Choroid plexus epithelial cell (primary cell): ENCODE data around the gene USP32.

Experiments used
- DNase-seq: peaks from one replicate; pipeline ENCODE4 v3.0.0-alpha.2; 2010; ENCODE audit warnings: low read depth
- H3K4me3 ChIP-seq: 2 replicates; pipeline ENCODE4 v1.5.1; 2011; ENCODE audit warnings: low read depth, mild to moderate bottlenecking, control low read depth, low read length, moderate library complexity
- TF ChIP-seq, protein P1 (sequence below): conservative IDR thresholded peaks from 2 replicates; pipeline ENCODE4 v1.5.1; 2011; ENCODE audit warnings: low read depth, mild to moderate bottlenecking, control low read depth, inconsistent platforms, low read length, moderate library complexity

The USP32 gene

DNA sequence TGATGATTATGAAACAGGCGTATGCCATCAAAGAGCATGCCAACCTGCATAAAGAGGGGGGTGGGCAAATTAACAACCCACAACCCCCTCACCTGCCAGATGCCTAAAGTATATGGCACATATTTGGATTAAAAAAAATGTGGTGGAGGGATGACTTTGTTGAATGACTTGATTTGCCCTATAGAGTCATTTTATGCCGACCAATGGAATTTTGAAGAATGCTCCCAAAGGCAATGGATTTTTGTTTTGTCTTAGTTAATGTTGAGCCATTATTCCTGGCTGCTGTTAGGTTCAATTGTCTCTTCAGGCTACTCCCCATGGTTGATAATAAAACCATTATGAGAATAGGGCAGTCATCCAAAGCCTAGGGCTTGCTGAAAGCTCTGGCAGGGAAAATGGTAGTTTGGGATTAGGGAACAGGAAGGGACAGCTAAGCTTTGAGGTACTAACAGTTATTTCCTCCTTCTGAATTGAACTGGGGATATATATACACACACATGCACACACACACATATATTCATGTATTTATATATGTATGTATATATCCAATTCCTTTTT is 24.5 kb upstream of the USP32 start:
- H3K4me3 ChIP-seq = no peak overlapping the region
- no peak for DNase-seq
- TF ChIP-seq, protein P1, sequence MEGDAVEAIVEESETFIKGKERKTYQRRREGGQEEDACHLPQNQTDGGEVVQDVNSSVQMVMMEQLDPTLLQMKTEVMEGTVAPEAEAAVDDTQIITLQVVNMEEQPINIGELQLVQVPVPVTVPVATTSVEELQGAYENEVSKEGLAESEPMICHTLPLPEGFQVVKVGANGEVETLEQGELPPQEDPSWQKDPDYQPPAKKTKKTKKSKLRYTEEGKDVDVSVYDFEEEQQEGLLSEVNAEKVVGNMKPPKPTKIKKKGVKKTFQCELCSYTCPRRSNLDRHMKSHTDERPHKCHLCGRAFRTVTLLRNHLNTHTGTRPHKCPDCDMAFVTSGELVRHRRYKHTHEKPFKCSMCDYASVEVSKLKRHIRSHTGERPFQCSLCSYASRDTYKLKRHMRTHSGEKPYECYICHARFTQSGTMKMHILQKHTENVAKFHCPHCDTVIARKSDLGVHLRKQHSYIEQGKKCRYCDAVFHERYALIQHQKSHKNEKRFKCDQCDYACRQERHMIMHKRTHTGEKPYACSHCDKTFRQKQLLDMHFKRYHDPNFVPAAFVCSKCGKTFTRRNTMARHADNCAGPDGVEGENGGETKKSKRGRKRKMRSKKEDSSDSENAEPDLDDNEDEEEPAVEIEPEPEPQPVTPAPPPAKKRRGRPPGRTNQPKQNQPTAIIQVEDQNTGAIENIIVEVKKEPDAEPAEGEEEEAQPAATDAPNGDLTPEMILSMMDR = no peak

DNA sequence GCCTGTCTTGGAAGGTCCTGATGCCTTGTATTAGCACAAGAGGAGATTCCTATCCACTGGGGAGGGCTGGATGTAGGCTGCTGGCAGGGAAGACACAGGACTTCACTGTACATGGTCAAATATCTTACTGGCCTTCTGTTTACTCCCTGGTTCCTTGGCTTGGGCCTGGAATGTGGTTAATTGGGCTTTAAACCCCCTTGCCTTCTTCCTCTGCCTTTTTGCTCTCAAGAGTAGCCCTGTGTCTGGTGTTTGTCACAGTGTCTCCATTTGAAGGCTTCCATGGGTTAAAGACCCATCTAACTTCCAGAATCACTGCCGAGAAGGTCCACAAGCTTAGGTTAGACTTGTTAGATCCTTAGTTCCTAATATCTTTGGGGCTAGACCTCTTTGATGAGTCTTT is 23.2 kb upstream of the USP32 start:
- no peak overlapping the region for H3K4me3 ChIP-seq
- no peak for DNase-seq
- TF ChIP-seq, protein P1 = no peak

DNA sequence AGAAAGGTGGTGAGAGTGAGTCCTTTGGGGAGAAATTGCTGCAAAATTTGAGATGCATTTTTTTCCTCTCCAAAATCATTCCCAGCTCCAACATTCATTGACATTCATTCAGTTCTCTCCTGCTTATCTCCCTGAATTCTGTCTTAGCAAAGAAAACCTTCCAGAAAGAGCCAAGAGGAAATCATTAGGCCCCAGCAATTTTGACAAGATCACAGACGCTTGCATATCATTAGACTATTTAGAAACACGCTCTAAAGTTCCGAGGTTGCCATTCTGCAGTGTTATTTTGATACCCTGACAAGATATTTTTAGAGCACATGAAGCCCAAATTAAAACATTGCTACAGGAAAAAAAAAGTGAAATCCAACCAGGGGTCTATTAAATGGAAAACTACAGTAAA is 20.8 kb upstream of the USP32 start:
- no peak overlapping the region for H3K4me3 ChIP-seq
- TF ChIP-seq, protein P1 = no peak
- no peak for DNase-seq

DNA sequence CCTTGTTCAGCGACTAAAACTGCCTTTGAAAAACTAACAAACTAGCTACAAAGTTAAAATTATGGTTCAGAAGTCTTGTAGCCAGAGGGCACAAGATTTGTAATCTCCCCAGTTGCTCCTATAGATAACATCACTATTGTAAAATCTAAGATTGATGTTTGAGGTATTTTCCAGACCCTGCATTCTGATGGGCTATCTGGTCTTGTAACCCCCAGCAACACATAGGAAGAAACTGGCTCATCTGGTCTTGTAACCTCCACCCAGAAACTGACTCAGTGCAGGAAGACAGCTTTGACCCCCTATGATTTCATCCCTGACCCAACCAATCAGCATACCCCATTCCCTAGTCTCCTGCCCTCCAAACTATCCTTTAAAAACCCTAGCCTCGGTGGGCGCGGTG is 18.1 kb upstream of the USP32 start:
- TF ChIP-seq, protein P1 = no peak
- no peak for DNase-seq
- H3K4me3 ChIP-seq = no peak overlapping the region

DNA sequence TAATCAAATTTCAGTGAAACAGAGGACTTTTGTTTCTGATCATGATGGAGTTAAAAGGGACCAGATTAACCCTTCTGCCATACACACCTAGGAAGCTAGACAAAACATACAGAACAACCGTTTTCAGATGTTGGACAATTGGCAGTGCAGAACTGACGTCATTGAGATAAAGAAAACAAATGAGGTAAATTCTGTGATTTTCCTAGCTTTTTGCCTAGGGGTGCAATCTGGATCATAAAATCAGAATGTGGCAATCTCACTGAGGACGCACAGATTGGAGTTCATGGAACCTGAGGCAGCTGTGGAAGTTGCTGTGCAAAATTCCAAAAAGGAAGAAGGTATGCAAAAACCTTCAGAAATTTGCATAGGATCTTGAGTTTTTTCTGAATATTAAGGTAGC is 15.0 kb upstream of the USP32 start:
- no peak for DNase-seq

DNA sequence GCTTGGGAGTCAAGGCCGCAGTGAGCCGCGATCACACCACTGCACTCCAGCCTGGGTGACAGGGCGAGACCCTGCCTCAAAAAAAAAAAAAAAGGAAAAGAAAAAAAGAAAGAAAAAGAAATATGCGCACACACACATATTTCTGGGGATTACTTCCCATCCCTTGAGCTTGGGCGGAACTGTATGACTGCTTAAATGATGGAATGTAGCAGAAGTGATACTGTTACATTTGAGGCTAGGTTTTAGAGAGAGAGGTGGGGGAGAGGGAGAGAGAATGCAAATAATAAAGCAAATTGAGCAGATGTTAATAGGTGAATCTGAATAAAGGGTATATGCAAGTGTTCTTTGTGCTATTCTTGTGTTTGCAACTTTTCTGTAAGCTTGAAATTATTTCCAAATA is 12.0 kb upstream of the USP32 start:
- no peak for DNase-seq
- no peak overlapping the region for H3K4me3 ChIP-seq
- TF ChIP-seq, protein P1 = no peak

More for the DNA sequence above, 15.0 kb upstream of the USP32 start:
- TF ChIP-seq, protein P1 = no peak
- H3K4me3 ChIP-seq = no peak overlapping the region

DNA sequence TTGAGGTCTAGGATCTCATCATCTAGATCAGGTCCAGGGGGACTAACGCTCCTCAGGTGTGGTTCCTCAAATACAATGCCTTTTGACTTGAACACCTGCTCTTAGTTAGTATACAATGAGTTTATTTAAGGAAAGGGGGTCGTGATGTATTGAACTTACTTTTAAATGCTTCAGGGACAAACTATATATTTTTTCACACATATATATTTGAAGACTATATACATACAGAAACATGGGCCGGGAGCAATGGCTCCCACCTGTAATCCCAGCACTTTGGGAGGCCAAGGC is 11.5 kb upstream of the USP32 start:
- no peak for DNase-seq
- H3K4me3 ChIP-seq = no peak overlapping the region
- TF ChIP-seq, protein P1 = no peak
